Activated CD4-positive, alpha-beta T cell treated with anti-CD3 and anti-CD28 coated beads, Interleukin-2, amount 50 U/mL, for 1 hour (primary cell): ENCODE data around the gene DNAH11.

Source experiments
- DNase-seq: peaks from one replicate; pipeline ENCODE4 v3.0.0-alpha.2; 2020

Gene DNAH11

DNA sequence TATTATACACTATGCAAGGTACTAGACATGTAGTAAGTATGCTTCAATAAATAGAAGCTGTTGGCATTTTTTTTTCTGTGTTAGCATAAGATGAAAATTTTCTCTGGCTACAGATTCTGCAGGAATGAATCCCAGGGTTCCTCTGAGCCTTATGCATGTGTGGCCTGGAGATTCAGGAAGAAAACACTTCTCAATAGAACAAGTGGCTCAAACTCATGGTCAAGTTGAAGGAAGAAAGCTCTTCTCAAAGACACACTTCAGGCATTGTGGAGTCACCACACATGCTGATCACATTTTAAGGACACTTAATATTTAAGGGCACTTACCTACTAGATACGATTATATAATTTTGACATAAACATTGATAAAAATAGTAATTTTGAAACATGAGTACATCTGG, 19.5 kb downstream of the DNAH11 start:
- no peak for DNase-seq

DNA sequence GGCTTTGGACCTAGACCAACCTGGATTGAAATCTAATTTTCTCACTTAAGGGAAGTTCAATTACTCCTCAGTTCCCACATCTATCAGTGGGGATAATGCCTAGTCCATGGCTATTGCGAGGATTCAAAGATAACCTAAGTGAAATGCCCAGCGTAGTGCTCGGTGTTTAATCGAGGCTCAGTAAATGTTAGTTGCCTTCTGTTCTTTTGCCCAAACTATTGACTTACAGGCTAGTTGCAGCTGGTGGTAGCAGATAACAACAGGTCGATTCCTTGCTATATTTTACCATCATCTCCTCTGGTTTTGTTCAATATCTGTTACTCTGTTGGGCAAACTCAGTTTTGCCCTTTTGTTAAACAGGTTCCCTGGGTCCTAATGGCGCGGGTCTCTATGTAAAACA, 22.8 kb downstream of the DNAH11 start:
- no peak for DNase-seq

DNA sequence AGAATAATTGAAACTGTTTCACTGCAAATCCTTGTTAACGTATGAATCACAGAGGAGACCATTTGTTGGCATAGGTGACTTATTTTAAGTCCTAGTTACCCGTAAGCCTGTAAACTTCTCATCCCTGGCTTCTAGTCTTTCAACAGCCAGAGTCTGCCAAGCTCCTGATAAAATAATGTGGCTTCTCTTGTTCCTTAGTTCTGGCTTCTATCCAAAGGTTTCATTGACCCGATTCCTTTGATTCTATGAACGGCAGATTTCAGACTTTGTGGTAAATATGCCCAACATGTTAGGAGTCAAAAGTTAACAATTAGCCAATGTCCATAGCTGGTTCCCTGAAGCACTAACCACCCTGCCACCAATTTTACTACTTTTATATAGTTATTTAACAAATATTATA, 23.3 kb downstream of the DNAH11 start:
- no peak for DNase-seq

DNA sequence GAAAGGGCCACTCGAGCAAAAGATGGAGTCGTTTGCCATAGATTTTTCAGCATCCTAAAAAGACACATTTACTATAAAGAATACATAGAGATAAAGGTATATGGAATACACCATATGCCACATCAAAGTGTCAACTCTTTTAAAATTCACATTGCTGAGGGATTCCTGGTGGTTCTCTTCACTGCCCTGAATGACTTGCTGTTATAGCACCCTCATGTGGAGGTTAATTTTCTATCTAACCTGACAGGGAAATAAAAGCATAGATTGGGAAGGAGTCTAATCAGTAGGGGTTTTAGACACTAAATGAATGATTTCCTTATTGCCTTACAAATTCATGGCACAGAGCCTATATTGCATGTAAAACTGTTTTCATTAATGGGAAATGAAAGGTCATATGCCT, 25.9 kb downstream of the DNAH11 start:
- DNase-seq: no peak

DNA sequence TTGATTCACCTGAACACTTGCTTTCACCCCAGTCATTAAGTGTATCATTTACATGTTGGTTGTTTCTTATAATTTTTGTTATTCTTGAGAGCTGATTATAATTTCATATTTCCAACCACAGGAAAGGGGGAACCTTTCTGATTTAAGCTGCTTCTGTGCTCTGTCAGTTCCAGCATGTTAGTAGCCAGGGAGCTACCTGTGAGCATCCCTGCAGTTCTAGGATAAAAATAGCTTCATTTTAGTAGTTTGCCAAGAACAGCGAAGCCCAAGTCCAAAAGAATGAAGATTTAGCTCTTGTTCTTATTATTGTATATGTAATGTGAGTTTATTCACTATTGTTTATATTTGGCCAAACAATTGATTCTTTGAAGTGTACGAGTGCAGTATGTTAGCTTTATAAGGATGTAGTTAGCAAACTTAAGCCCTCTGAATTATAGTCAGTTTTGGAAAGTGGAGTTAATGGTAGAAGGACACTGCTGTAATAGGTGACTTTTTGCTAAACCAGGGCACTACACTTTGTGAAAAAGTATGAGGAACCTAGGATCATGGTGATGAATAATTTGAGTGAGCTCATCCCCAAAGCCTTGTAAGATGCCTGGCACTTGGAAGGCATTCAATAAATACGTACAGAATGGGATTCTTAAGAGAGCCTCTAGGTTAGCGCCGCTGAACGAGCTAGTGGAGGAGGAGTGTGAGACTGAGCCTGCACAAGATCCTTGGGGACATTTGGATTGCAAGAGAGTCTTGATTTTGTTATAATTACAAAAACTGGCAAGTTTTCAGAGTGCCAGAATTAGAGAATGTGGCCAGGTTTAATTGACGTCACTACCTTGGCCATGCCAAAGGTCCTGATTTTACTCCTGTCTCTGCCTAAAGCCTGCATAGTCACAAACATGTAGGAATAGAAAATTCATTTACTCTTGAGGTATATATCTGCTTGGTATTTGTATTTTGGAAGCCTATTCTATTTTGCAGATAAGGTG, 29.8 kb downstream of the DNAH11 start:
- no peak for DNase-seq

DNA sequence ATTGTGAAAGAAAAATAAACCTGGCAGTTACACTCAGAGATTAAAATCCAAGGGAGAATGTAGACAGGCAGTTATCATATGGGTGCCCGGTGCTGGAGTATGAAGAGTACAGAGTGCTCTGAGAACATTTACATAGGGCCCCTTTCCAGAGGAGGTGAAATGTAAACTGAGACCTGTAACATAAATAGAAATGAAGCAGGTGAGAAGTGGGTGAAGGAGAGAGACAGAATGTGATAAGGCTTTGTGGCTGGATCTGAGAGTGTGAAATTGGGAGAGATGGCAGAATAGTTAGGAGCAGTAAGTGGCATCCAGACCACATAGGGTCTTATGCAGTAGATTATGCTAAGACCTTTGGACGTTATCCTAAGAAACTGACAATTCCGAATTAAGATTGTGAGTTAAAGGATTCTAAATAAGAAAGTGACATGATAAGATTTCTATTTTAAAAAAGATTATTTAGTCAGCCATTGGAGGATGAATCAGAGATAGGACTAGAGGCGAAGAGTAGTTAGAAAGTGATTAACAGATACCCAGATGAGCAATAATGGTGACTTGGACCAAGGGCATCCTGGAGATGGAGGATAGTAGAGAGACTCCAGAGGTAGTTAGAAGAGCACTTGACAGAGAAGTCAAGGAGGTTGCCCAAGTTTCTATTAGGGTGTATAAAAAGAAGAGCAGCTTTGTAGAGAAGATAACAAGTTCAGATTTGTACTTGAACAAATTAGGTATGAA, 36.7 kb downstream of the DNAH11 start:
- no peak for DNase-seq

DNA sequence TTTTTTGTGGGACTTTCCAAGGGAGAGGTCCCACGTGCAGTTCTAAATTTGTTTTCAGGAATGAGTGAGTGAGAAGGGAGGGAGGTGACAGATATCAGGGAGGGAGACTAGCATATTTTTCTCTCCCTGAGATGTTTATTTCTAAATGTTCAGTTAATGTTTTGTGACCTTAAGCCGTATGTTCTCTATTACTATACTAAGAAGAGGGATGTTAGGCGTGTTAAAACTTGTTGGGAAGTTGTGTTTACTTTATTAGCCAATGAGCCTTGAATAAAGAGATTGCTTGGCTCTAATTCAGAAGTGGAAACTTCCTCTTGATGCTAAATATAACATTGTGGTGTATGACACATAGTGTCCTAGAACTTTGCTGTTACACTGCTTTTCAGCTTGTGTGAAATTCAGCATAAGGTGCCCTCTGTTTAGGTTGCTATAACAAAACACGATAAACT, 37.3 kb downstream of the DNAH11 start:
- DNase-seq: no peak

DNA sequence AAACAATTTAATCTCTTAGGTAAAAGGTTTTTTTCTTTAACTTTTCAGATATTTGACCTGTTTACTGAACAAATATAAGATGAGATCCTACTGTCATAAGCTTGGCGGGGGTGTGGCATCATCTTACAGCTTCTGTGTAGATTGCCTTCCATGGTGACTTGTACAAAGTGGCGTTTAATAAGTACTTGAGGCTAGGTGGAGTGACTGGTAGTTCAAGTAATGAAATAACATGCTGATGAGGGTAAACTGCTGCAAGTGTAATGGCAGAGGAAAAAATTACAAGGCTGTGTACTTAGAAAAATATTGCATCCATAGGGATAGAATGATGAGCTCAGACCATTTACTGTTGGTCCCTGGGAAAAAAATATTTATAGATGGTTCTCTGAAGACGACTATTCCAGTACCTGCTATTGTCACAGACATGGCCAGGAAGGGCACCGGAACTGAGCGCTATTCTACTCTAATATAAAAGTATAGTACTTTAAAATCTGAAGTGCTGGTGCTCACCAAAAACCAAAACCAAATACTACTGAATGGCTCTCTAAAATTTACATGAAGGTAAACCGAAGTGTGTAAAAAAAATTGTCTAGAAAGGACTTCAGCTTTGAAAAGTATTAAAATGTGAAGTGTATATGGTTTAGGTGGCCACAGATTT, 42.4 kb downstream of the DNAH11 start:
- DNase-seq: no peak

DNA sequence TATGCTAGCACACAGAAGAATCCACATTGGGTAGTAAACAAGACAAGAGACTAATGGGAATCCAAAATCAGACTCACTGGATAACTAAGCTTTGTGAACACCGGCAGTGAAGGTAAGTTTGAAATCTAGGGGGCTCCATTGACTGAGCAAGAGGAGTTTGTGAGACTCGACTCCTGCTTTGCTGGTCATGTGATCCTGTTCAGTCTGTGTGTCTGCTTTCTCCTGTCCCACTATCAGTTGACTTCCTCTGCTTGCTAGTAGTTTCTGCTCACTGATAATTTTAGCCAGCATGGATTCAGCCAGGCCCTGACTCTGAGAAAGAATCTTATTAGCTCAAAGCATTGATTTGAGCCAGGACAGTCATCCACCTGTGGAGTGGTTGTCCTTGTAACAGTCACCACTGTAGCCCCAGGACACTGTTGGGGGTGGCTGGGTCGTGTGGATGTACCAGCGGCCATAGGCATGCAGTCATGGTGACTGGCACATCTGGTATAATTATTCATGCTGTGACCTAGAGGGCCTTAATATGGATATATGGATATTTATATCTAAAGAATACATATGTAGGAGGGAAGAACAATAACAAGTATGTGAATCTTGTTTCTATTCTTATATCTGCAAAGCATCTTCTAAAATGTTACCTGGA, 44.4 kb downstream of the DNAH11 start:
- DNase-seq: no peak

DNA sequence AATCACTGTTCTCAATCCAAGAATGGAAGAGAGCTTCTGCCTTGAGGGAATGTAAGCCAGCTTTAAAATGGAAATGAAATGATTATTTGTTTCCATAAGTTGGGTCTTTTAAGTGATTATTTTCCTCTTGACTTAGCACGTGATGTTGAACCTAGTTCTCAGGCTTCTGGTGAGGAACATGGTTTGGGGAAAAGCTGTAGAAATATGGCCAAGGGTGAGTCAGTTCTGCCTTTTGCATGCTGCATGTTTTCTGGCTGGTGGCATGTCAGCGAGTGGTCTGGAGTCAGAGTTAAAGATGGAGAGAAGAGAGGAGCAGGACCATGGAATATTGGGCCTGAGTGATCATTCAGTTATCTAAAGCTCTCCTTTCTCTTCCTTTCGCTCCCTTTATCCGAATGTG, 54.0 kb downstream of the DNAH11 start:
- no peak for DNase-seq

DNA sequence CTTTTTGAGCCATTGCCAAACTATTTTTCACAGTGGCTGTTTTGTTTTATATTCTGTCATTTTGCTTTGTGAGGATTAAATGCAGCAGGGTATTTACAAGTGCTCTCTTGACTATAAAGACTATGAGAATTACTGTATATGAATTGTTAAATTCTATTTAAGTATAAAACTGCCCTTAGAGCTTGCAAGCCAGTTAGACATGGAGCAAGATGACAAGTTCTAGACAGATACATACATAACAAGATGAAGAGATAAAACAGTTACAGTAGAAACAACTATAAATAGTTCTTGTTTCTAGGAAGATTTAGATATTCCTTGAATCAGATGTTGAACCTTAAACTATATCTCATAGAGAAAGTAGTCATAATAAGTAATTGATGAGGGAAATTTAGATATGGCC, 60.6 kb downstream of the DNAH11 start:
- DNase-seq: no peak

DNA sequence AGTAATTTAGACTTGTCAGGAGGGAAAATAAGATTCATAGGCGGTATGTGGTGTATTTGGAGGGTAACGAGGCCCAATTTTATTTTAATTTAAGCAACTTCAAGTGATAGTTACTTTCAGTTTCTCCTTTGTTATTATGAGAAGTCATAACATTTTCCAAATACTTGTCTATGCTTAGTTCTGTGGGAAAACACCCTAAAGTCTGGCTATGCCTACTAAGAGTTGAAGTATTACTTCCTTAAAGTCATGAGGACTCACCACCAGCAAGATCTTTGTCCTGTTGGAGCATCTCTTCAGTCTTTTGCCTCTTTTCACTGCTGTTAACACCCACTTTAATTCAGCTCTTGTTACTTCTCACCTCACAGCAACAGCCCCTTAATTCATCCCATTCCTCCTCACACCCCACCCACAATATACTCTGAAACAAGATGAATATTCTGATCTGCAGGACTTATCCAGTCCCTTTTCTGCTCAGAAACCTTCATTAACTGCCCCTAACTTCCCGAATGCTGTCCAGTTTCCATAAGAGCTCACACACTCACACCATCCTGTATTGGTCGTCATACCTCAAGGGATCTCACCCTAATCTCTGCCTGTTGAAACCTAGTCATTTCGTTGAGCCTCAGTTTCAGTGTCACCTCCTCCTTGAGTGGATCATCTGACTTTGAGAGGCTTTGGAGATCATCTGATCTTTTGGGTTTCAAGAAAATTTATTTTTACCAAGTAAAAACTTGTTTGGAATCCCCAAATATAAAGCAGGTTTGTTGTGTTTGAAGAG, 61.3 kb downstream of the DNAH11 start:
- DNase-seq: no peak

DNA sequence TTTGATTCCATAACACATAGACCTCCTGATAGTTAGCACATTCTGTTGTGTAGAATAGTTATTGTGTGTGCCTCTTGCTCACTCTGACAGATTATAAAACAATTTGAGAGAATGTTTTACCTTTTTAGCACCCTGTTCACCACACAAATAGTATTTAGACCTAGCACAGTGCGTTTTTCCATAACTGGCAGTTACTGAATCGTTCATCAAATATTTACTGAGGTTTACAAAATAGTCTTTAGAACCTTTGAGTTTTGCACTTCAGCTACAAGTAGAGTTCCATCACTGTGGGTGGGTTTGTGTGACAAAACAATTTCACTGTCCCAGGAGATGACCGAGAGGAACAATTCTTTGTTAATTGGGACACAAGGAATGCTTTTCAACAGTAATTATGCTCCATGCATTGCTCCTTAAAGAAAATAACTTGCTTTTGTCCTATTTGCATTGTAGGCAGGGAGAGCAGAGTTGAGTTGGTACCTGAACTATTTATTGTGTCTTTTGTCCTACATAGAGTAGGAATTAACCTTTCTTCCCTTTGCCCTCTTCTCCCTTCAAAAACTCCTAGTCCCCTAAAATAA, 62.3 kb downstream of the DNAH11 start:
- no peak for DNase-seq

DNA sequence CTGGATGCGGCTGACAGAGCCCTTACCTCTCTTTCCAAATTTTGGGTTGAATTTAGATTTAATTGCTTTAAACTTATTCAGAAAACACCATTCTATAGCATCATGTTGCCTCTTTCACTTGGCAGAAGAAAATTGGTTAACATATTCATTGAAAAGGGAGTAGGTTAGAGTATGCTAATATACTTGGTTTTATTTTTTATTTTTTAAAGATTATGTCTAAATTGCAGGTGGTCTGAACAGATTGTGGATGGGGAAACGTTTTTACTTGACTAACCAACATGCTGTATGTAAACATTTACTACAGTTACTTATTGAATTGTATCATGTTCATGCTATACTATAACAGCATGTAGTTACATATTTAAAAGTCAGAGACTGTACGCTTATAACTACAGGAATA, 65.6 kb downstream of the DNAH11 start:
- no peak for DNase-seq

DNA sequence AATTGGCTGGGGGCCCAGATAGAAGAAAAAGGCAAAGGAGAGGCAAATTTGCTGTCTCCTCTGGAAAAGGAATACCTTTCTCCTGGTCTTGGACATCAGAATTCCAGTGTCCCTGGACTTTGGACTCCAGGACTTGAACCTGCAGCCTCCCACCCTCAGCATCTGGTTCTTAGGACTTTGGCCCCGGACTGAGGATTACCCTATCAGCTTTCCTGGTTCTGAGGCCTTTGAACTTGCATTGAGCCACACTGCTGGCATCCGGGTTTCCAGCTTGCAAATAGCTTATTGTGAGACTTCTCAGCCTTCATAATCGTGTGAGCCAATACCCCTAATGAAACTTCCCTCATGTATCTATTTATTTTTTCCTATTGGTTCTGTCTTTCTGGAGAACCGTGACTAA, 68.3 kb downstream of the DNAH11 start:
- no peak for DNase-seq

DNA sequence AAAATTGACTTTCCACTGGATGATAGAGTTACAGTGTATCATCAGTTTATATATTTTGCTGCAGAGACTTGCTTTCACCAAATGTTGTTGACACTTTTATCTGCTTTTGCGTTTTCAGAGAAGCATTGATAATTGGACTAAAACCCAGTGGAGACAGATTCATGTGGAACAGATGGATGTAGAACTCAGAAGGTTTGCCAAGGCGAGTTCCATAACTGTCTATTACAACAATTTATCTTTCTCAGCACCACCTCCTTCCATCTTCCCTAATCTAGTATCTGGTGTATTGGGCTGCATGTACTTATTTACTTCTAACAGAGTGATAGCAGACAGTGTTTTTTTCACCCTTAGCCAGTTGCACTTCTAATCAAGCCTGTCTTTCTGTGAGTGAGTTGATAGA, 73.3 kb downstream of the DNAH11 start:
- no peak for DNase-seq

DNA sequence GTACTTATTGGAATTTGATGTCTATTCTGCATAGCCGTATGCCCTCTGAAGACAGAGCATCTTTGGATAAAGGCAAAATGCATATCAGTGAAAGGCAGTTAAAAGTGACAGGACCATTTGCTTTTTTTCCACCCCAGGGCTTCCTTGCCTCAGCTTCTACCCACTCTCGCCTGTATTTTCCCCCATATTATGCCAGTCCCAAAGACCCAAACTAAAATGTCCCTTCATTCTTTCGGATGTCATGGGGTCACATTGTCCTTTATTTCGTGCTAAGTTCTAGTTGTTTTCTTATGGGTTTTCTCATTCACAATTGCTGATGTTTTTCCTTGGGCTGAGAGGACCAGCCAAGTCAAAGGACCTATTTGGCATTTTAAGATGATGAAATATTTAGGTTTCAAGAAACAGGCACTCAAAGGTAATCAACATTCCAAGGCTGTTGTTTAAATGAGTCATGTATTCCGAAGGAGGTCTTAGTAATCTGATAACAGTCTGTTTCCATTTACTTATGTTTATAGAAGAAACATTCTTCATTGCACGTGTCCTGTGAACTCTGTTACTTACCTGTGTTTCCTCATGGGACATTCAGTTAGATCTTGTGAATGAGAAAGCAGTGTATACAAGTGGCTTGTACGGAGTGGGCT, 74.1 kb downstream of the DNAH11 start:
- DNase-seq: no peak

DNA sequence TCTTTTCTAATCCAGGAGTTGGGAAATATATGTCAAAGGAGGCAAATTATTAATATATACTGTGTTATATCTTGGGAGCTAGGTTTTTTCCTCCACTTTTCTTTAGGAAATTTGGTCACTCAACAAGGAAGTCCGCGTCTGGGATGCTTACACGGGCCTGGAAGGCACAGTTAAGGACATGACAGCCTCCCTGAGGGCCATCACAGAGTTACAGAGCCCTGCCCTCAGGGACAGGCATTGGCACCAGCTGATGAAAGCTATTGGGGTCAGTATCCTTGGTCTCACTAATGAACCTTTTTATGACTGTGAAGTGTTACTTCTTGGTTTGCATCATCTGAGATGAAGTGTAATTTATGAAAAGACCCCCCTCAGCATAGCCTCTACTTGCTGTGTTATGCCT, 74.7 kb downstream of the DNAH11 start:
- no peak for DNase-seq

DNA sequence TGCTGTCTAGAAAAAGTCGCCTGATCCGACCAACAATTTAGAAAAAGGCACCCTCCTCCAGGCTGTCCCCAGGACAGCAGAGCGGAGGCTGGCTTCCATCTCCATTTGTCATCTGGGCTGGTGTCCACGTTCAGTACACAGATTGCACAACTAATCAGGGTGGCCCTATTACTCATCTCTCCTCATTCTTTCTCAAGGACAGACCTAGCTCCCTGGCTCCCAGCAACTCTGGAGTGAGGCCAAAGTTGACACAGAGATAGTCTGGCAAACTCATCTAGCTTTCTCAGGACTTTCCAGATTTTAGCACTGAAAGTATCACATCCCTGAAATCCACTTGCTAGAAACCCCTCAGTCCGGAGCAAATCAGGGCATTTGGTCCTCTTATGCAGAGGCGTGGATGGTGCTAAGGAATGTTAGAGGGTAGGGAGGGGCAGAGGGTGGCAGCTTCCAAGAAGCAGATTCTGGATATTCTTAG, 75.1 kb downstream of the DNAH11 start:
- no peak for DNase-seq

DNA sequence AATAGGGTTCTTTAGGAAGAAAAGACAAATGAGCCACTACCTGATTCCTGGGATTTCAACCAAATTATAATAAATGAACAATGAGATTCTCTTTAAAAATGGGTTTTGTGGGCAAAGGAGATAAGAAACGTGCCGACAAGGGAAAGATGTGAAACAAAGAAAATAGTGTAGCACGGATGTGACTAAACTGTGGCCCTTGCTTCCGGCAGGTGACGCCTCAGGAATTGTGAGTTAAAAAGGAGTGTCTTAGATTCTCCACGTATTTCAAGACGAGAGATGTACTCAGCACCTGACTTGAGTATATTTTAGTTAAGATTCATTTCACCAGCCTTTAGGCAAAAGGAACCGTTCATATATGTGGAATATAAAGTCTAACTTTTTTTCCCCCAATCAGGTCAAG, 75.9 kb downstream of the DNAH11 start:
- DNase-seq: no peak

DNA sequence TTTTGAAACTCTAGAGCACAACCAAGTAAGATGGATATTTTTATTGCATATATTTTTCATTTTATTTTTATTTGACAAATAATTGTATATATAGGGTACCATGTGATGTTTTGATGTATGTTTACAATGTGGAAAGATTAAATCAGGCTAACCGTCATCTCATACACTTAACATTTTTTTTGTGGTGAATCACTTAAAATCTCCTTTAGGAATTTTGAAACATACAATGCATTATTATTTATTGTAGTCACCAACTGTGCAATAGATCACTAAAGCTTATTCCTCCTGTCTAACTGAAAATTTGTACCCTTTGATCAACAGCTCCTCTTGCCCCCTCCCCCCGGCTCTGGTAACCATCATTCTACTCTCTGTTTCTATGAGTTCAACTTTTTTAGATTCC, 77.2 kb downstream of the DNAH11 start:
- no peak for DNase-seq
